CD4-positive, alpha-beta T cell treated with Interleukin-21 for 1 hour (primary cell): ENCODE data around the gene APOH.

ENCODE experiments used
- DNase-seq: peaks from one replicate; pipeline ENCODE4 v3.0.0-alpha.2; 2020

Gene APOH

DNA sequence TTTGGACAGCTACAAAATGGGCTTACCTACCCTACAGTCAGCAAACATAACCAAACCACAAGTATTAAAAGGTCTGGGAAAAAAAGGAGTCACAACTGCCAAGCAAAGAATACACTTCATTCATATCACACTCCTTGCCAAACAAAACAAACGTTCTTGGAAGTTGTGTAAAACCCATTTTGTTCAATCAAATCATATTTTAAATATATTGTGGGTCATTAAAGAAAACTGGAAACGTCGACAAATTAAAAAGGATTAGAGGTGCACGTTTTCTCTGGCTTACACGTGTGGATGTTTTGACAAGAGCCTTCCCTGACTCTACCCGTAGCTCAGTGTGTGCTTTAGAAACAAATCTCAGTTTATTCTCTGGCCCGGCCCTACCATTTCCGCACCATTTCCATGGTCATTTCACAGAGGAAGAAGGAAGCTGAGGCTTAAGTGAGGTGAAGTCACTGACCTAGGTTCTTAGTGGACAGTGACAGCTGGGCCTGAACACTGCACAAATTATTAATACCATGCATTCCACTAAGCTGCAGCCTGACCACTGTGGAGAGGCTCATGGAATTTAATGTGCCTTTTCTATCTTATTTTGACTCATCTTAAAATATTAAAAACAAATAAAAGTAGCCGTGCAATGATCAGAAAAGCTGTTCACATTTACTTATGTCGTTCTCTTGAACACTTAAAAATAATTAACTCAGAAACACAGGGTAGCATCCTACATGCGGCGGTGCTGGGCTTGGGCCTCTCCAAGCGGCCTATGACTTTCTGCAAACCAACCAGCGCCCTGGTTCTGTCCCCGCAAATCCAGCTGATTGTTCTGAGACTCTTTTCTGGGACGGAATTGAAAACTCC, 38.2 kb downstream of the APOH start:
- DNase-seq = no peak

DNA sequence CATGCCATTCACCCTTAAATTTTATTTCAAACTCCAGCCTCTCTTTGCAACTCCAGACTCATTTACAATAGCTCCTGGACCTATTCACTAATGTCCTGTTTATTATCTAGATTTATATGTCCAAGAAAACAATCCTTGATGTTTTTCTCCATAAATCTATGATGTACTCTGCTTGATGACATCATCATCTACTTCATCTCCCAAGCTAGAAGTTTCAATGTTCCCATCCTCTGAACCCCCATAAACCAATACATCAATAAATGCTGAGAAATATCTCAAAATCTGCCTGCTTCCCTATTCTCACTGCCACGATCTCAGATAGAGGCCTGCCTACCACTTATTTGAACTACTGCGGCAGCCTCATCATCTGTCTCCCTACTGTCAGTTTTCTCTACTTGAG, 41.5 kb downstream of the APOH start:
- no peak for DNase-seq

DNA sequence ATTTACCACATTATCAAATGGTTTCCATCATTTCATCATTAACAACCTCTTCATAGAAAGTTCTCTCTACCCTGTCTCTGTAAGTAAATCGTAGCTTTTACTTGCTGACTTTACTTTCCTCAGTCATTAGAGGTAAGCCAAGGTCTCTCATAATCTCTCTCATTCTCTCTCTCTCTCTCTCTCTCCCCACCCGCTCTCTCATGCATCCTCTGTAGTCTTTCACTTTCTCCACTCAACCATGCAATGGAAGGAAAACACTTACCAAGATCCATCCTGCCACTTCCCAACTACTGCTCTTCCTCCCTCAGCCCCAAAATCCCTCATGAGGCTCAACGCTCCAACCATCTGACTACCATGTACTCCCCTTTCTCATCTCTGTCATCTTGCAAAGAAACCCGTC, 43.4 kb downstream of the APOH start:
- DNase-seq = no peak

DNA sequence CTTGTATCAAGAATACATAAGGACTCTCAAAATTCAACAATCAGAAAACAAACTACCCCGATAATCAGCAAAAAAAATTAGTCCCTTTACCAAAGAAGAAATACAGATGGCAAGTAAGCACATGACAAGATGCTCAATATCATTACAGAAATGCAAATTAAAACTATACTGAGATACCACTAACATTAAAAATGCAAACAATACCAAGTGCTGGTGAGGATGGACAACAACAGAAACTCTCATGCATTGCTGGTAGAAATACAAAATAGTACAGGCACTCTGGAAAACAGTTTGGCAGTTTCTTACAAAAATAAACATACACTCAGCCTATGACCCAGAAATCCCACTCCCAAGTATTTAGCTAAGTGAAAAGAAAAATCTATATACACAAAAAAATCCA, 44.8 kb downstream of the APOH start:
- DNase-seq = no peak

DNA sequence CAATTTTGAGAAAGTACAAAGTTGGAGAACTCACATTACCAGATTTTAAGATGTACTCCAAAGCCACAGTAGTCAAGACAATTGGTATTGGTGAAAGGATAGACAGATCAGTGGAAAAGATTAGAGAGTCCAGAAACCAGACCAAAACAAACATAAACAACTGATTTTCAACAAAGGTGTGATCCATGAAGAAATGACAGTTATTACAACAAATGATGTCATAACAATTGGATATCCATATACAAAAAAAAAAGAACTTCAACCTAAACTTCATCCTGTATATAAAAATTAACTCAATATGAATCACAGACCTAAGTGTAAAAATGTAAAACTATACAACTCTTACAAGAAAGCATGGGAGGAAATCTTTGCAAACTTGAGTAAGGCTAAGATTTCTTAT, 45.7 kb downstream of the APOH start:
- DNase-seq = no peak

DNA sequence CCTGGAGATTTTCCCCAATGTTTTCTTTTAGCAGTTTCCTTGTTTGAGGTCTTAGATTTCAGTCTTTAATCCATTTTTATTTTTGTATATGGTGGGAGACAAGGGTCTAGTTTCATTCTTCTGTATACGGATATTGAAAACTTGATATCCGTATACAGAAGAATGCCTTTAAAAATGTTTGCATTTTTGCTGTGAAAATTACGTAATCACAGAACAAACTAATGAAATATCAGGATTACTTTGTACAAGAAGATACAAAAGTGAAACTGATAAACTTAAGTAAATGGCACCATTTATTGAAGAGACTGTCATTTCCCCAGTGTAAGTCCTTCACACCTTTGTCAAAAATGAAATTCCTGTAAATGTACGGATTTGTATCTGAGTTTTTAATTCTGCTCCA, 50.6 kb downstream of the APOH start:
- DNase-seq = no peak

DNA sequence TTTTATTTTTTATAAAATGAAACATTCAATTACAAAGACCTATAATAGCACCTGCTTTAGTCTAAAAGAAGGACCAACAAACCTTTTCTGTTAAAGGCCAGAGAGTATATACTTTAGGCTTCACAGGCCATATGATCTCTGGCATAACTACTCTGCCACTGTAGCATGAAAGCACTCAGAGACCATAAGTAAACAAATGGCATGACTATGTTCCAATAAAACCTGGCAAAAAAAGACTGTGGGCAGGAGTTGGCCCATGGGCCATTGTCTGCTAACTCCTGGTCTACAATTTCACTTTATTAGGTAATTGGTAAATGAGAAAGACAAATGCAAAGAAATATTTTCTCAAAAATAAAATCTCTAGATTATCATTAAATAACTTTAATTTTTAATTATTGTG, 52.2 kb downstream of the APOH start:
- DNase-seq = no peak

DNA sequence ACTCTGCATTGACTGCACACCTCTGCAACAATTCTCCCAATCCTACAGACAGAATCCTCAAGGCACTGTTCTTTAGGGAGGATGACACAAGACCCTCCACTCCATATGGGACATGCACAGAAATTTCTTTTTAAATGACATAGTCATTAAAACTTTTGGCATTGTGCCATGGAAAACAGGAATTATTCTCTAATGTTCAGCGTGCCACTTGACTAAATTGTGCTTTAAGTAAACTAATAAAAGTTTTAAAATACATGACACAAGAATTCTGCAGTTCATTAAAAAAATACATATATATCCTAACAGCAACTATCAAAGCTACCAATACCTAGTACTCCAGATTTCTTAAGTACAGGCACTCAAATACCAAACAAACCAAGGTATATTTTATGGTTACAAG, 53.3 kb downstream of the APOH start:
- DNase-seq = no peak

DNA sequence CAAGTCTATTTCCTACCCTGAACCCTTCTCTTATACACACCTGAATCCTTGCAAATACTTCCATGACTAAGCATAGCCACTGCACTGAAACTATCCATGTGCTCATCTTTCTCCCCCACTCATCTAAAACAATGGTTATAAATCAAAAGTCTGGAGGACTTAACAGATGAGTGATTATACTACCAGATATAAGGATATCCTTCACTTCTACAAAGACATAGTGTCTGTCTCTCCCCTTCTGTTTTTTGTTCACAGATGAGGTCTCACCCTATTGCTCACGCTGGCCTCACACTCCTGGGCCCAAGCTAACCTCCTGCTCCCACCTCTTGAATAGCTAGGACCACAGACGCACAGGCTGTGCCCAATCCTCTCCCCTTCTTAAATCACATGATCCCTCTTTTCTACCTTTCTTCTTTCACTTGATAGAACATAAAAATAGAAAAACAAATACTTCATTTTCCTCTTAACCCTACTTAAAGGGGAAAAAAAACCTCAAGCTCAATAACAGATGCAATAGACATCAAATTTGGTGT, 56.5 kb downstream of the APOH start:
- DNase-seq = no peak

DNA sequence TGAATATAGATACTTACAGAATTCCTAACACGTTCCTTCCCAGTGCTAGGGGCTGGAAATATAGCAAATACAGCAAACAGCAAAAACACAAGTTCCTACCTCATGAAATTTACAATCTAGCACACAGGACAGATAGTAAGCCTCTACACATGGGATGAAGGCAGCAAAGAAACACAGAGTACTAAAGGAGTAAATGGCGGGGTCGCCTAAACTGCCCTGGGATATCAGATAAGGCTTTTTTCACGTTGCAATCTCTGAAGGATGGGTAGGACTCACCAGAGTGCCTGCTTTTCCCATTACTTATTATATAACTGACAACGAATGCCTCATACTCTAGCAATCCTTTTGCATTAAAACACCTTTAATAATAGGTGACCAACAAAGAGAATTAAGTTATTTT, 57.1 kb downstream of the APOH start:
- DNase-seq = no peak

DNA sequence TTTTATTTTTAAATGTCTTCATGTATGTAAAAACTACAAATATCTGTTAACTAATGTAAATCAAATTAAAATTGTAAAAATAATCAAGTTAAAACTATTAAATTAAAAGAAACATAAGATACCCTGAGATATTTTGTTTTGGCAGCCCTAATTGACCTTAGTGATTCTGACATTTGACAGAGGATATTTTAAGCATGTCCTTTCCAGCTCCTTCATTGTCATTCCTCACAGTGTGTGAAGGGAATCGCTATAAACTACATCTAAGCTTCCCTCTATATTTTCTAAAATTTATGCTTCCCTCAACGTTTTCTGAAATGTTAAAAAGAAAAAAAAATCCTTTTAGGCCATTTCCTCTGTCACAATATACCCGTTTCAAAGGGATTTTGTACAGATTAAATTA, 57.5 kb downstream of the APOH start:
- DNase-seq = no peak

DNA sequence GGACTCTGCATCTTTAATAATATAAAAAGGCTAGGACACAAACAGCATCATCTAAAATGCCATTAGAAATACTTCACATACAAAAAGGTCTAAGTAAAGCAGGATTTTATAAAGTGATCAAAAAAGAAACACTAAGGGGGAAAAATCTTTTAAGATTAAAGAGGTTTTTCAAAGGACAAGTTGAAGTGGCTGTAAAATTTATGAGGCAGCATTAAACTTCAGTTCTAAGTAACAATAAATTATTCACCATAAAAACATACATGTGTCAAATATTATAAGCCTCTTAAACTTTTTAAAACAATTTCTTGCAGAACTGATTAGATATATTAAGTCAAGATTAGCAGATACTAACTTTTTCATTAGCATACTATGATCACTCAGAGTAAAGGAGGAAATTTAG, 58.0 kb downstream of the APOH start:
- DNase-seq = no peak

DNA sequence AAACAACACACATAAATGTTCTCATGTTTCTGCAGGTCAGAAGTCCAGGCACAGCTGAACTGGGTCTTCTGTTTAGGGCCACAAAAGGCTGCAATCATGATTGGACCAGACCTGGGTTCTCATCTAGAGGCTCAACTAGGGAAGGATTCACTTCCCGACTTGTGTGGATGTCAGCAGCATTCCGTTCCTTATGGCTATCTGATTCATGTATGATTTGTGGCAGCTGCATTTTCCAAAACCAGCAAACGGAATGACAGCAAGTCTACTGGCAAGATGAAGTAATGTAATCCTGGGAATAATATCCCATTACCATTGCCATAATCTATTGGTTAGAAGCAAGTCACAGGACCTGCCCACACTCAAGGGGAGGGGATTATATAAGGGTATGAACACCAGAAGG, 59.4 kb downstream of the APOH start:
- no peak for DNase-seq

DNA sequence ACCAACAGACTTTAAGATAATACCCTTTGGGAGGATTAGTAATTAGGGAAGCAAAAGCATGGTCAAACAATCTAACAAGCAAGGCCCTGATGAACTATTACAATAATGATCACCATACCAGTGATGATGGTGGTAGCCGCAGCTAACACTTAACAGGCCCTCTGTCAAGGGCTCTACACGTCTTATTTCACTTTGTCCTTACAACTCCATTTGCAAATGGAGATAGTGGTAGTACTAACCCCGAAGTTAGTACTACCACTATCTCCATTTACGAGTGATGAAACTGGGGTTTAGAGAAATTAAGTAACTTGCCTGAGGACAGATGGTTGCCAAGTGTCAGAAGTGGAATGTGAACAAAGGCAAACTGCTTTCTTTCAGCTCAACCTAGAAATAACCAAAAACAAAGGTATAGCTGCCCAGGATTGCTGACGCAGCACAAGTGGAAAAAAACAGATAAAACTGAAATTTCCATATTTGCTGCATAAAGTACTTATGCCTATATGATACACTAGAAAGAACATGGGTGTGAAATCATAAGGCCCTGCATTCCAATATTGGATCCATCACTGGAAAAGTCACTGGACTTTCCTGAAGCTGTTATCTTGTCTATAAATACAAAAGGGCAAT, 61.9 kb downstream of the APOH start:
- DNase-seq = no peak

DNA sequence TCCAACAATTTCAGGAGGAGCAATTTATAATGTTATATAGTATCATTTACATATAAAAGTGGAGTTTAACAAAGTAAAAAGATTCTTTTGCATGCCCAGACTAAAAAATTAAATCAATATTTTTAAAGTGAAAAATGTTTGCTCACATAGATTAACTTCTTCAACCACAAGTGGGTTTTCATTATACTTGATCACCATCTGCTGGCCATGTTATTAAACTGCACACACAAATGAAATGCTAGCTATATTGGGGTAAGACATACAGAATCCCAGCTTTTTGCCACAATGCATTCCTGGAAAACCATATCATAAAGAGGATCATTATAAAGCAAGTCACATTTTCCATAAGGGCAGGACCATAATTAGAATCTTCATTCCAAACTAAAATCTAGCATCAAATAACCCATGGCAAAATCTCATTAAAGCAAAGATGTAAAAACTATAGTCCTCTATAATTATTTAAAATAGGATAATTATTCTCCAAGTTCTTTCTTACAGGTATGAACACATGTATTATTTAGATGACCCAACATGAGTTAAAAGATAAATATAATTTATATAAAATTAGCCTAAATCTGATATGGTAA, 63.6 kb downstream of the APOH start:
- peak; percentile 62 for DNase-seq
